Measurements from ENCODE around the gene RNF167.

DNA sequence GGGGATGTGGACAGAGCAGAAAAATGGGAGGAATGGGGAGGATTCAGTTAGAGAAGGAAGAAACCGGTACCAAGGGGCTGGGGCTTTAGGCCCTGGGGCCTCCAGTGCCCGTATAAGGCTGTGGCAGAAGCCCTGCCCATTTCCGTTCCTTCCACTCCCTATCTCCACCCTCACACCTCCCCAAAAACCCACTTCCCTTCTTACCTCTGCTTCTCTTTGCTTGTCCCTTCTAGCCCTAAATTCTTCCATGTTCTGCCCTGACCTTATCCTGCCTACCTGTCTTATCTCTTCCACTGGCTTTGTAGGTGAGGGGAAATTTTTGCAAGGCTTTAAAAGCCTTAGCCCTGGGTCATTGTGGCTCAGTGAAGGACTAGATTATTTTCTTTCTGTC, 4.1 kb downstream of the RNF167 start:
- TF ChIP-seq, protein P1, sequence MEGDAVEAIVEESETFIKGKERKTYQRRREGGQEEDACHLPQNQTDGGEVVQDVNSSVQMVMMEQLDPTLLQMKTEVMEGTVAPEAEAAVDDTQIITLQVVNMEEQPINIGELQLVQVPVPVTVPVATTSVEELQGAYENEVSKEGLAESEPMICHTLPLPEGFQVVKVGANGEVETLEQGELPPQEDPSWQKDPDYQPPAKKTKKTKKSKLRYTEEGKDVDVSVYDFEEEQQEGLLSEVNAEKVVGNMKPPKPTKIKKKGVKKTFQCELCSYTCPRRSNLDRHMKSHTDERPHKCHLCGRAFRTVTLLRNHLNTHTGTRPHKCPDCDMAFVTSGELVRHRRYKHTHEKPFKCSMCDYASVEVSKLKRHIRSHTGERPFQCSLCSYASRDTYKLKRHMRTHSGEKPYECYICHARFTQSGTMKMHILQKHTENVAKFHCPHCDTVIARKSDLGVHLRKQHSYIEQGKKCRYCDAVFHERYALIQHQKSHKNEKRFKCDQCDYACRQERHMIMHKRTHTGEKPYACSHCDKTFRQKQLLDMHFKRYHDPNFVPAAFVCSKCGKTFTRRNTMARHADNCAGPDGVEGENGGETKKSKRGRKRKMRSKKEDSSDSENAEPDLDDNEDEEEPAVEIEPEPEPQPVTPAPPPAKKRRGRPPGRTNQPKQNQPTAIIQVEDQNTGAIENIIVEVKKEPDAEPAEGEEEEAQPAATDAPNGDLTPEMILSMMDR (IDR thresholded peaks at IDR 0.05), result no peak
- TF ChIP-seq POLR2AphosphoS5 (IDR thresholded peaks at IDR 0.05) (no peak), POLR2A (IDR thresholded peaks at IDR 0.05) (no peak), EP300 (IDR thresholded peaks at IDR 0.05) (no peak)

Measured in upper lobe of left lung (tissue), 4 donors.